K562 (cell line): Measurements from ENCODE around the gene DGCR6L. TPM values are rescaled to one million over a fixed set of nuclear protein-coding genes. Genes with fewer than 3 reads are reported as not detected.
"Not testable (repeated sequence)": the region's sequence is repeated elsewhere in the genome, so short reads cannot be mapped to it uniquely, and the experiment has no call there.

ENCODE experiments used
- BHLHE40 ChIP-seq: IDR thresholded peaks from 2 replicates; pipeline ENCODE4 v1.6.1; 2011; ENCODE audit warnings: low read length, improper control_type of control experiment
- BRCA1 ChIP-seq, 2 experiments: fragments of 450-650 bp in 1 of 2; sonication (generic) in 1 of 2; formaldehyde crosslinking in 1 of 2; IDR thresholded peaks; 2 replicates each; pipeline versions ENCODE4 v1.5.0 to v1.6.1; 2017 to 2020; ENCODE audit warnings: mild to moderate bottlenecking in 1 of 2, missing genetic modification reagents in 1 of 2
- CXXC5 ChIP-seq: fragments of 250-450 bp; sonication (Bioruptor Pico); IDR thresholded peaks from 2 replicates; pipeline ENCODE4 v1.8.0; 2022; ENCODE audit warnings: inconsistent platforms, mild to moderate bottlenecking, moderate library complexity
- ESRRA ChIP-seq: fragments of 450-650 bp; IDR thresholded peaks from 2 replicates; pipeline ENCODE4 v1.6.1; 2014; ENCODE audit warnings: low read depth, mild to moderate bottlenecking, moderate library complexity, borderline replicate concordance
- RAD51 ChIP-seq: fragments of 450-650 bp; IDR thresholded peaks from 2 replicates; pipeline ENCODE4 v1.7.1; 2016; ENCODE audit warnings: low read depth, mild to moderate bottlenecking, borderline replicate concordance
- STAG1 ChIP-seq: sonication (generic); formaldehyde crosslinking; IDR thresholded peaks from 2 replicates; pipeline ENCODE4 v1.5.0; 2020; ENCODE audit warnings: missing genetic modification reagents, borderline replicate concordance
- ZNF143 ChIP-seq: sonication (generic); formaldehyde crosslinking; IDR thresholded peaks from 2 replicates; pipeline ENCODE4 v1.9.0; 2022; ENCODE audit warnings: mild to moderate bottlenecking, missing genetic modification reagents
- ZNF764 ChIP-seq: fragments of 250-450 bp; sonication (Bioruptor Pico); IDR thresholded peaks from 2 replicates; pipeline ENCODE4 v1.4.0; 2020; ENCODE audit warnings: low read depth, mild to moderate bottlenecking, moderate library complexity
- polyA plus RNA-seq, 8 experiments: library from polyadenylated mRNA; depleted of rRNA in 4 of 8; stranded (reverse) in 5 of 8; unstranded in 3 of 8; fragments of >200 nt; fragmentation: Nextera tagmentation in 2 of 8; fragmentation: Illumina TruSeq in 1 of 8; extraction: Ambion mirVana in 2 of 8; extraction: Trizol in 1 of 8; gene quantifications; 2 replicates each; pipeline versions ENCODE4 v1.2.1 to v1.2.3, GENCODE V29; 2011 to 2014; ENCODE audit warnings: inconsistent platforms in 1 of 8, missing spikeins in 1 of 8
- total RNA-seq, 7 experiments: library from RNA; depleted of rRNA in 6 of 7; stranded (reverse); fragments of >200 nt in 6 of 7; fragmentation: Illumina TruSeq in 2 of 7; extraction: Trizol in 2 of 7; gene quantifications; 2 replicates each; pipeline versions ENCODE4 v1.2.1 to v1.2.3, GENCODE V29; 2011 to 2021; ENCODE audit warnings: low replicate concordance in 1 of 7
- TF ChIP-seq, protein P1 (sequence below): sonication (generic); formaldehyde crosslinking; IDR thresholded peaks from 2 replicates; pipeline ENCODE4 v1.5.0; 2020; ENCODE audit warnings: missing genetic modification reagents
- TF ChIP-seq, protein P2 (sequence below): sonication (generic); formaldehyde crosslinking; IDR thresholded peaks from 2 replicates; pipeline ENCODE4 v1.8.1; 2022; ENCODE audit warnings: missing genetic modification reagents
- TF ChIP-seq, protein P3 (sequence below): fragments of 450-650 bp; formaldehyde crosslinking; IDR thresholded peaks from 2 replicates; pipeline ENCODE4 v1.4.0; 2020; ENCODE audit warnings: mild to moderate bottlenecking, mixed read lengths

DGCR6L gene
- total and polyA plus RNA-seq, 9 of the 15 experiments (the other 6 are each of a cell fraction or from before 2014, with no cell fraction given): 3.6 to 151 (median 51.0) TPM

GRCh38 chr22:20265772-20266666 lies 53.8 kb downstream of the DGCR6L start (continued):
- TF ChIP-seq, protein P1, sequence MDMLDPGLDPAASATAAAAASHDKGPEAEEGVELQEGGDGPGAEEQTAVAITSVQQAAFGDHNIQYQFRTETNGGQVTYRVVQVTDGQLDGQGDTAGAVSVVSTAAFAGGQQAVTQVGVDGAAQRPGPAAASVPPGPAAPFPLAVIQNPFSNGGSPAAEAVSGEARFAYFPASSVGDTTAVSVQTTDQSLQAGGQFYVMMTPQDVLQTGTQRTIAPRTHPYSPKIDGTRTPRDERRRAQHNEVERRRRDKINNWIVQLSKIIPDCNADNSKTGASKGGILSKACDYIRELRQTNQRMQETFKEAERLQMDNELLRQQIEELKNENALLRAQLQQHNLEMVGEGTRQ (CRISPR knock-in tag): peak; percentile 71
- TF ChIP-seq ESRRA (peak; percentile 95), RAD51 (peak; percentile 37; the same call in 1 of the 2 replicates), CXXC5 (CRISPR knock-in tag) (peak; percentile 12; the same call in 1 of the 2 replicates), BHLHE40 (peak; percentile 46; the same call in 1 of the 2 replicates), STAG1 (CRISPR knock-in tag) (peak; percentile 18; the same call in 1 of the 2 replicates), ZNF764 (CRISPR knock-in tag) (0 out of 2 replicates have a peak, but pooled peaks have one; percentile 53), ZNF143 (CRISPR knock-in tag) (0 out of 2 replicates have a peak, but pooled peaks have one; percentile 34), BRCA1 (CRISPR knock-in tag; IDR thresholded peaks at IDR 0.05) (0 out of 2 replicates have a peak, but pooled peaks have one; percentile 52)
- TF ChIP-seq, protein P2, sequence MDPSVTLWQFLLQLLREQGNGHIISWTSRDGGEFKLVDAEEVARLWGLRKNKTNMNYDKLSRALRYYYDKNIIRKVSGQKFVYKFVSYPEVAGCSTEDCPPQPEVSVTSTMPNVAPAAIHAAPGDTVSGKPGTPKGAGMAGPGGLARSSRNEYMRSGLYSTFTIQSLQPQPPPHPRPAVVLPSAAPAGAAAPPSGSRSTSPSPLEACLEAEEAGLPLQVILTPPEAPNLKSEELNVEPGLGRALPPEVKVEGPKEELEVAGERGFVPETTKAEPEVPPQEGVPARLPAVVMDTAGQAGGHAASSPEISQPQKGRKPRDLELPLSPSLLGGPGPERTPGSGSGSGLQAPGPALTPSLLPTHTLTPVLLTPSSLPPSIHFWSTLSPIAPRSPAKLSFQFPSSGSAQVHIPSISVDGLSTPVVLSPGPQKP: 0 out of 2 replicates have a peak, but pooled peaks have one; percentile 22
- TF ChIP-seq, protein P3, sequence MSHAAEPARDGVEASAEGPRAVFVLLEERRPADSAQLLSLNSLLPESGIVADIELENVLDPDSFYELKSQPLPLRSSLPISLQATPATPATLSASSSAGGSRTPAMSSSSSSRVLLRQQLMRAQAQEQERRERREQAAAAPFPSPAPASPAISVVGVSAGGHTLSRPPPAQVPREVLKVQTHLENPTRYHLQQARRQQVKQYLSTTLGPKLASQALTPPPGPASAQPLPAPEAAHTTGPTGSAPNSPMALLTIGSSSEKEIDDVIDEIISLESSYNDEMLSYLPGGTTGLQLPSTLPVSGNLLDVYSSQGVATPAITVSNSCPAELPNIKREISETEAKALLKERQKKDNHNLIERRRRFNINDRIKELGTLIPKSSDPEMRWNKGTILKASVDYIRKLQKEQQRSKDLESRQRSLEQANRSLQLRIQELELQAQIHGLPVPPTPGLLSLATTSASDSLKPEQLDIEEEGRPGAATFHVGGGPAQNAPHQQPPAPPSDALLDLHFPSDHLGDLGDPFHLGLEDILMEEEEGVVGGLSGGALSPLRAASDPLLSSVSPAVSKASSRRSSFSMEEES (CRISPR knock-in tag): peak; percentile 53
- not testable (repeated sequence) for TF ChIP-seq BRCA1 (IDR thresholded peaks at IDR 0.05)
